Measurements from ENCODE around the gene SGPL1. TPM values are rescaled to one million over a fixed set of nuclear protein-coding genes. Genes with fewer than 3 reads are reported as not detected.
A peak's percentile ranks its signal among the peaks of the same experiment; 100 is the strongest.
"Not testable (repeated sequence)": the region's sequence is repeated elsewhere in the genome, so short reads cannot be mapped to it uniquely, and the experiment has no call there.

The SGPL1 gene
- total RNA-seq (10 to 100 TPM in 9 of 10 donors, 1 to 10 TPM in 1; 8.3 to 20.3 (median 13.9) TPM), polyA plus RNA-seq (1 to 10 TPM; 3.7 to 5.9 TPM)
- long read RNA-seq, donor 1, partial matches to known transcripts, result 0 of 5 reads
- long read RNA-seq, donor 1, other reads (novel, unspliced or antisense), result 5 of 5 reads
- long read RNA-seq, donor 2, partial matches to known transcripts, result 0 of 5 reads
- long read RNA-seq, donor 2, other reads (novel, unspliced or antisense), result 5 of 5 reads
- long read RNA-seq, donor 3, full-length matches to known transcripts, result 3 of 38 reads
- long read RNA-seq, donor 3, partial matches to known transcripts, result 1 of 38 reads
- long read RNA-seq, donor 3, other reads (novel, unspliced or antisense), result 34 of 38 reads

DNA sequence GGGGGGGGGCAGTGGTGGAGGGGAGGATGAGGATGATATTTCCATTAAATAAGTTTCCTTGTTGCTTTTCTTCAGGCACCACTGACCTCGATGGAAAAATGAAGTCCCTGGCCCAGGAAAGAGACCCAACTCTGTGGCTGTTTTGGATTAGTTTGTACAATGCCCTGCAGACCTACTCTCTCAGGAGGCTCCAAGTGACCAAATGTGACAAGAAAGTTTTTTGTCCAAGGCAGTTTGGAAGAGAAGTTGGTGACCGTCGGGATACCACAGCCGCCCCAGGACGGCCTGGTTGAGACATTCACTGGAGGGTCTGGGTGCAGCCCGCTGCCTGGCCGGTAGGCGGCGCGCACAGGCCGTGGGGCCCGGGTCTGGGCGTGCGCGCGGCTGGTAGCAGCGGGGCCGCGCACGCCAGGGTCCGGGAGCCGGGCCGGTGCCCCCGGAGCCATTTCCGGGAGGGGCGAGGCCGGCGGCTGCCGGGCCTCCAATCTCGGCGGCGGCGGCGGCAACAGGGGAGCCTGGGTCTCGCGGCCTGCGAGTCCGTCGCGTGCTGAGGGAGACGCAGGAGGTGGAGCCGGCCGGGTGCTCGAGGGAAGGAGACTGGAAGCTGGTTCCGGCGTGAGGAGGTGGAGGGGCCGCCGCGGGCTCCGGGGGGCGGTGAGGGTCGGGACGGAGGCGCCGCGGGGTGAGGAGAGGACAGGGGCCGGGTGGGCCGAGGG, at the start of gene SGPL1:
SGPL1 (plus strand) TSS at position 445 of the 716 bp plus-strand sequence. CDS start 906 bp downstream, outside the sequence.
- H3K9me3 ChIP-seq, result no peaks in the 10 kb centered on the region
- 2% methylated on average over 48 to 58 of the region's 58 CpGs for WGBS, 2 donors
- H3K27ac ChIP-seq, result peak within 1 kb of the TSS; percentile 70 to 95 (median 86)
- H3K4me1 ChIP-seq, result peaks cover 0 to 22% (median 9%) of the 10 kb centered on the region in 9 donors
- H3K36me3 ChIP-seq, result peaks cover 0 to 36% (median 4%) of the 10 kb centered on the region in 9 donors
- TF ChIP-seq, protein P1, sequence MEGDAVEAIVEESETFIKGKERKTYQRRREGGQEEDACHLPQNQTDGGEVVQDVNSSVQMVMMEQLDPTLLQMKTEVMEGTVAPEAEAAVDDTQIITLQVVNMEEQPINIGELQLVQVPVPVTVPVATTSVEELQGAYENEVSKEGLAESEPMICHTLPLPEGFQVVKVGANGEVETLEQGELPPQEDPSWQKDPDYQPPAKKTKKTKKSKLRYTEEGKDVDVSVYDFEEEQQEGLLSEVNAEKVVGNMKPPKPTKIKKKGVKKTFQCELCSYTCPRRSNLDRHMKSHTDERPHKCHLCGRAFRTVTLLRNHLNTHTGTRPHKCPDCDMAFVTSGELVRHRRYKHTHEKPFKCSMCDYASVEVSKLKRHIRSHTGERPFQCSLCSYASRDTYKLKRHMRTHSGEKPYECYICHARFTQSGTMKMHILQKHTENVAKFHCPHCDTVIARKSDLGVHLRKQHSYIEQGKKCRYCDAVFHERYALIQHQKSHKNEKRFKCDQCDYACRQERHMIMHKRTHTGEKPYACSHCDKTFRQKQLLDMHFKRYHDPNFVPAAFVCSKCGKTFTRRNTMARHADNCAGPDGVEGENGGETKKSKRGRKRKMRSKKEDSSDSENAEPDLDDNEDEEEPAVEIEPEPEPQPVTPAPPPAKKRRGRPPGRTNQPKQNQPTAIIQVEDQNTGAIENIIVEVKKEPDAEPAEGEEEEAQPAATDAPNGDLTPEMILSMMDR (IDR thresholded peaks at IDR 0.05), result peak; percentile 86 to 100 (median 97)
- DNase-seq, result peak; percentile 83 to 90
- intact Hi-C loops (cut with DNase I), result loop anchor here in 7 of 10 donors (1.0 to 5.0 kb wide), 5 partner anchors 62 to 66 kb away; no protein-coding TSS in a partner anchor
- H3K4me3 ChIP-seq, result peak within 1 kb of the TSS; percentile 57 to 84 (median 74)
- no peaks in the 10 kb centered on the region for H3K27me3 ChIP-seq
- peak; percentile 97 for ATAC-seq

- H3K27ac ChIP-seq; ATAC-seq; H3K36me3 ChIP-seq; H3K4me1 ChIP-seq; intact Hi-C loops (cut with DNase I); H3K4me3 ChIP-seq; DNase-seq: not testable (repeated sequence)
- Histone ChIP-seq H3K27me3 (peaks cover 0 to 15% (median 0%) of the 10 kb centered on the region in 7 donors), H3K9me3 (peaks cover 0 to 10% (median 0%) of the 10 kb centered on the region in 11 donors)
- 83 to 84% methylated on average over 6 of the region's 6 CpGs for WGBS, 2 donors
Observed at GRCh38 chr10:70768026-70768685, 47.6 kb upstream of the SGPL1 start.

DNA sequence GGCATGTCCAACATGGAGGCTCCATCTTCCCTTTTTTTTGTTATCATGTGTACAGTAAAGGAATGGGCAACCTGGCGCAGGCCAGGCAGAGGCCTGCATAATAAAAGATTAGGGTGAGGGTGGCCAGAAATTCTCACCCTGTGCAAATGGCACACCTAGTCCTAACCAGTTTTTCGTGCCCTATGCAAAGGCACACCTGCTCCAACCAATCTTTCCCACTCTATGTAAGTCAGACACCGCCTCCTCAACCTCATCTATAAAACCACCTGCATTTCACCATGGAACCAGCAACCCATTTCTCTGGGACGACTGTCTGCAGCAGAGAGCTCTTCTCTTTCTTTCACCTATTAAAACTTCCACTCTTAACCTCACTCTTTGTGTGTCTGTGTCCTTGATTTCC, 46.6 kb upstream of the SGPL1 start:
- ATAC-seq, result no peak
- Histone ChIP-seq H3K4me3 (no peak overlapping the region), H3K36me3 (no peaks in the 10 kb centered on the region), H3K9me3 (peaks cover 0 to 10% (median 0%) of the 10 kb centered on the region in 11 donors), H3K4me1 (no peaks in the 10 kb centered on the region), H3K27ac (no peak overlapping the region), H3K27me3 (peaks cover 0 to 15% (median 0%) of the 10 kb centered on the region in 7 donors)
- TF ChIP-seq, protein P1 (IDR thresholded peaks at IDR 0.05), result no peak
- DNase-seq, result no peak
- 89 to 92% methylated on average over 4 of the region's 4 CpGs for WGBS, 2 donors
- intact Hi-C loops (cut with DNase I), result no loop called here

- H3K27me3 ChIP-seq, result peaks cover 0 to 12% (median 0%) of the 10 kb centered on the region in 7 donors
- H3K36me3 ChIP-seq, result no peaks in the 10 kb centered on the region
- no peak overlapping the region for H3K27ac ChIP-seq
- intact Hi-C loops (cut with DNase I), result no loop called here
- H3K4me1 ChIP-seq, result no peaks in the 10 kb centered on the region
- no peak for ATAC-seq
- WGBS, 2 donors, result 88% methylated on average over 2 of the region's 2 CpGs
- H3K9me3 ChIP-seq, result peaks cover 0 to 10% (median 0%) of the 10 kb centered on the region in 11 donors
- TF ChIP-seq, protein P1 (IDR thresholded peaks at IDR 0.05), result no peak
- no peak overlapping the region for H3K4me3 ChIP-seq
- DNase-seq, result no peak
Observed at GRCh38 chr10:70770001-70770400, 45.7 kb upstream of the SGPL1 start.

DNA sequence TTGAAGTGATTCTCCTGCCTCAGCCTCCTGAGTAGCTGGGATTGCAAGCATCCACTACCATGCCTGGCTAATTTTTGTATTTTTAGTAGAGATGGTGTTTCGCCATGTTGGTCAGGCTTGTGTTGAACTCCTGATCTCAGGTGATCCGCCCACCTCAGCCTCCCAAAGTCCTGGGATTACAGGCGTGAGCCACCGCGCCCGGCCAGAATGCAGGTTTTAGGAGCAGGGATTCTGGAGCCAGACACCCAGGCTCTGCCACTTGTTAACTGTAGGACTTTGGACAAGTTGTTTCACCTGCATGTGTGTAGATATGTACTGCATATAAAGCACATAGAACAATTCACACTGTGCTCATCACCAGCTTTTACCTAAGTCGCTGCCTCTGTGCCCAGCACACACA, 45.2 kb upstream of the SGPL1 start:
- DNase-seq; H3K27me3 ChIP-seq; ATAC-seq; H3K4me3 ChIP-seq; H3K4me1 ChIP-seq; intact Hi-C loops (cut with DNase I); H3K36me3 ChIP-seq; H3K27ac ChIP-seq; H3K9me3 ChIP-seq: not testable (repeated sequence)
- WGBS, 2 donors, result 93 to 97% methylated on average over 7 of the region's 7 CpGs

Data from heart right ventricle (tissue), 16 donors.